SK-N-MC (cell line): ENCODE results near the gene FGF1.

ENCODE experiments used
- DNase-seq: peaks from one replicate; pipeline ENCODE4 v3.0.0-alpha.2; 2011; ENCODE audit warnings: low read depth, low spot score
- H3K27ac ChIP-seq: fragments of 200-600 bp; sonication (generic); 2 replicates; pipeline ENCODE4 v1.5.1; 2016; ENCODE audit warnings: mixed run types
- H3K36me3 ChIP-seq: fragments of 200-600 bp; sonication (generic); 2 replicates; pipeline ENCODE4 v1.6.1; 2017; ENCODE audit warnings: antibody characterized with exemption, low read length, mixed read lengths; ENCODE audit not compliant: insufficient read depth
- H3K4me3 ChIP-seq: fragments of 200-600 bp; sonication (generic); 2 replicates; pipeline ENCODE4 v1.5.1; 2016
- H3K9ac ChIP-seq: fragments of 200-600 bp; sonication (generic); 2 replicates; pipeline ENCODE4 v1.8.0; 2017; ENCODE audit warnings: mixed run types, mixed read lengths; ENCODE audit not compliant: insufficient read length
- H3K9me3 ChIP-seq: fragments of 200-600 bp; sonication (generic); 2 replicates; pipeline ENCODE4 v1.6.1; 2017; ENCODE audit warnings: low read depth, mild to moderate bottlenecking, antibody characterized with exemption, low read length, moderate library complexity, mixed read lengths
- EZH2 ChIP-seq: fragments of 200-600 bp; sonication (generic); IDR thresholded peaks from one replicate; pipeline ENCODE4 v1.6.1; 2017; ENCODE audit warnings: antibody characterized with exemption
- FOXP2 ChIP-seq: optimal IDR thresholded peaks from 2 replicates; pipeline ENCODE3; 2011; ENCODE audit warnings: mild to moderate bottlenecking, moderate library complexity; ENCODE audit not compliant: insufficient read depth; ENCODE audit errors: extremely low read length, control extremely low read depth
- POLR2AphosphoS5 ChIP-seq: IDR thresholded peaks from 2 replicates; pipeline ENCODE4 v1.6.1; 2012; ENCODE audit warnings: mild to moderate bottlenecking, low read depth, low read length, borderline replicate concordance

Gene FGF1

DNA sequence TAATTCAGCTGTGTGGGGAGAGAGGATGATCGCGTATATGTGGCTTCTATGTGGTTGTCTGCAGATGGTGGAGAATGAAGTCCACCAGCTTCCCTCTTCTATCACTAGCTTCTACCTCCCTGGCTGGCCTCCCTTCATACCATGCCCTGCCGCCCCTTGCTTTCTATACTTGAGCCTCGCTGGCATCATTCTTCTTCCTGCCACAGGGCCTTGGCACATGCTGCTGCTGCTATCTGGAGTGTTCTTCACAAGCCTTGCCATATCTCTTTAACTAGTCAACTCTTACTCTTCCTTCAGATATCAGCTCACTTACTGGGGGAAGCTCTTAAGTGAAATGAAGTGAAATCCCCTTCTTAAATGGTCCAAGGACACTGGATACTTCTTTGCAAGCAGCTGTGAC lies 100.4 kb downstream of the FGF1 start:
- TF ChIP-seq POLR2AphosphoS5 (no peak), EZH2 (no peak), FOXP2 (no peak)
- Histone ChIP-seq H3K27ac (no peak overlapping the region), H3K4me3 (no peak overlapping the region), H3K9me3 (no peaks in the 10 kb centered on the region), H3K36me3 (no peaks in the 10 kb centered on the region), H3K9ac (no peak overlapping the region)
- DNase-seq = no peak

GRCh38 chr5:142584891-142585290 lies 101.0 kb downstream of the FGF1 start:
- TF ChIP-seq FOXP2 (no peak), EZH2 (no peak), POLR2AphosphoS5 (no peak)
- Histone ChIP-seq H3K9me3 (no peaks in the 10 kb centered on the region), H3K36me3 (no peaks in the 10 kb centered on the region), H3K27ac (no peak overlapping the region), H3K9ac (no peak overlapping the region), H3K4me3 (no peak overlapping the region)
- no peak for DNase-seq

DNA sequence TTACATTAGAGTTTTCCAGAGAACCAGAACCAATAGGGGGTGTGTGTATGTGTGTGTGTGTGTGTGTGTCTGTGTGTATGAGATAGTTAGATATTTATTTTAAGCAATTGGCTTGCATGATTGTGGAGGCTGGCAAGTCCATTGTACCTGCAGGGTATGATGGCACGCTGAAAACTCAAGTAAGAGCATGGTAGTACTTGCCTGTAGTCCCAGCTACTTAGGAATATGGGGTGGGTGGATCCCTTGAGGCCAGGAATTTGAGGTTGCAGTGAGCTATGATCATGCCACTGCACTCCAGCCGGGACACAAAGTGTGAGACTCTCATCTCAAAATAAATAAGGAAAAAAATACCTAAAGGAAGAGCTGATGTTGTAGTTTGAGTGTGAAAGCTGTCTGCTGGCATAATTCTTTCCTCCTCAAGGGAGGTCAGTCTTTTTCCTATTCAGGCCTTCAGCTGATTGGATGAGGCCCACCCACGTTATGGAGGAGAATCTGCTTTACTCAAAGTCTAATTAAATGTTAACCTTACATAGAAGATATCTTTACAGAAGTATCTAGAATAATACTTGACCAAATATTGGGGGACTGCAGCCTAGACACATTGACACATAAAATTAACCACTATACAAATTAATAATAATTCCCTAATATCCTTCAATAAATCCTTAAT lies 107.6 kb downstream of the FGF1 start:
- no peaks in the 10 kb centered on the region for H3K36me3 ChIP-seq
- no peak overlapping the region for H3K4me3 ChIP-seq
- DNase-seq = no peak
- no peak overlapping the region for H3K9ac ChIP-seq
- H3K27ac ChIP-seq = no peak overlapping the region
- peaks cover 3% of the 10 kb centered on the region; the same call in 1 of the 2 replicates for H3K9me3 ChIP-seq
- TF ChIP-seq POLR2AphosphoS5 (no peak), EZH2 (no peak), FOXP2 (no peak)

GRCh38 chr5:142576804-142577203 lies 109.1 kb downstream of the FGF1 start:
- Histone ChIP-seq H3K4me3 (no peak overlapping the region), H3K9ac (no peak overlapping the region), H3K9me3 (peaks cover 3% of the 10 kb centered on the region; the same call in 1 of the 2 replicates), H3K27ac (no peak overlapping the region), H3K36me3 (no peaks in the 10 kb centered on the region)
- no peak for DNase-seq
- TF ChIP-seq EZH2 (no peak), FOXP2 (no peak), POLR2AphosphoS5 (no peak)

DNA sequence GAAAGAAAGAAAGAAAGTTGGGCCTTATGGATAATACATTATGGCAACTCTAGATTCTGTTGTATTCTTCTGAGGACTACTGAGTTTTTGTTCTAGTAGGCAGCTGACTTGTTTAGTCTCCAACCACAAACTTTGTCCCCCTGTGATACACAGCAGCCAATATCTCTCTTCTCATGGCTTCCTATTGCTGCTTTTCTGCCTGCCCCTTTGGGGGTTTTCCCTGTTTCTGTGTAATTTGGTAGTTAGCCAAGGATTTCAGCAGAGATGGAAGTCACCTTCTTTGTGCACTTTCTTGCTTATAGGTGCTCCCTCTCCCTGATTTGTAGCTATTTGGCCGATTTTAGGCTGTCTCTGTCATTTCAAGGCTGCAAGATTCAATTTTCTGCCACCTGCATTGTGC lies 109.6 kb downstream of the FGF1 start:
- H3K4me3 ChIP-seq = no peak overlapping the region
- no peak overlapping the region for H3K27ac ChIP-seq
- H3K9me3 ChIP-seq = peaks cover 3% of the 10 kb centered on the region; the same call in 1 of the 2 replicates
- TF ChIP-seq EZH2 = no peak
- no peak for TF ChIP-seq FOXP2
- no peak for TF ChIP-seq POLR2AphosphoS5
- DNase-seq = no peak
- H3K9ac ChIP-seq = no peak overlapping the region
- no peaks in the 10 kb centered on the region for H3K36me3 ChIP-seq

DNA sequence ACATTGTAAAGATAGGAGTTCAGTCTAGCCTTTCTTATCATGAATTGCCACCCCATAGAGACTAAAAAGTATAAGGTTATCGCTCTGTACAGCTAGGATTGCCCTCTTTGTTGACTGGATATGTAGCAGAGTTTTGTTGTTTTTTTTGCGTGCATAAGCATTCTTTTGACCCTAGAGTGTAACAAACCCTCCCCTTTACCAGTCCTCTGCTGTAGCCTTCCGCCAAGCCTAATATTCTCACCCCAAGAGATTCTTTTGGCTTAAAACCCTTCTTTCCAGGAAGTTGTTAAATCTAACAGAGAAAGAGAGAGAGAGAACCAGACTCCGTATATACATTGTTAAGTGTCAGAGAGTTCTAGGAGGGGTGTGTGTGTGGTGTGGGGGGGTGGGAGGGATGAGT lies 113.9 kb downstream of the FGF1 start:
- Histone ChIP-seq H3K36me3 (no peaks in the 10 kb centered on the region), H3K27ac (no peak overlapping the region), H3K9me3 (no peaks in the 10 kb centered on the region), H3K4me3 (no peak overlapping the region), H3K9ac (no peak overlapping the region)
- no peak for TF ChIP-seq FOXP2
- no peak for TF ChIP-seq POLR2AphosphoS5
- no peak for TF ChIP-seq EZH2
- no peak for DNase-seq

DNA sequence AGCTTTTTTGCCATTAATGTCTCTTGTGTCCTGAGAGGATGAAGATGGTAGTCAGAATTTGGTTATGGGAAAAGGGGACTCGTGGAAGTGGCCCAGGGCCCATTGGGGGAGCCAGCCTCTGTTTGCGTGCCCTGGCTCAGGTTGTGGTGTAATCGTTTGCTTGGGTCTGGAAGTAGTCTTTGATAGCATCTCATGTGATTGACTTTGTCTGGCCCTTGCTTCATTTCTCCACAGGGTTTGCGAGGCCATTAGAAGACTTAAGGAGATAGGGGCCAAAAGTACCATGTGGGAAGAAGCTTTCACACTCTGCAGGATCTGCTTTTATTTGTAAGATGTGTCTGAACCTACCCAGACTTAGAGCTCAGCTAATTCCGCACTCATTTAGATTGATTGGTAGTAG lies 114.5 kb downstream of the FGF1 start:
- Histone ChIP-seq H3K36me3 (no peaks in the 10 kb centered on the region), H3K9me3 (no peaks in the 10 kb centered on the region), H3K4me3 (no peak overlapping the region), H3K9ac (no peak overlapping the region), H3K27ac (no peak overlapping the region)
- DNase-seq = no peak
- TF ChIP-seq POLR2AphosphoS5 (no peak), FOXP2 (no peak), EZH2 (no peak)

GRCh38 chr5:142569905-142570304 lies 116.0 kb downstream of the FGF1 start:
- Histone ChIP-seq H3K27ac (no peak overlapping the region), H3K9ac (no peak overlapping the region), H3K4me3 (no peak overlapping the region), H3K9me3 (no peaks in the 10 kb centered on the region), H3K36me3 (no peaks in the 10 kb centered on the region)
- DNase-seq = no peak
- TF ChIP-seq POLR2AphosphoS5 (no peak), EZH2 (no peak), FOXP2 (no peak)

DNA sequence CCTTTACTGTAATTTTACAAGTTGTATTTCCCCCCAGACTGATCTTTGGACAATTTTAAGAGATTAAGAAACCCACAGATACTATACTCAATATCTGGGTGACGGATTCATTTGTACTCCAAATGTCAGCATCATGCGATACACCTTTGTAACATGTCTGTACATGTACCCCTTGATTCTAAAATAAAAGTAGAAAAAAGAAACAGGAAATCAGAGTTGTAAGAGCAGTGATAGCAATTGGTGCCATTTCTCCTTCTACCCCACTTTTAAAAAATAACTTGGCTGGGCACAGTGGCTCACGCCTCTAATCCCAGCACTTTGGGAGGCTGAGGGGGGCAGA lies 116.9 kb downstream of the FGF1 start:
- Histone ChIP-seq H3K9ac (no peak overlapping the region), H3K4me3 (no peak overlapping the region), H3K27ac (no peak overlapping the region), H3K36me3 (no peaks in the 10 kb centered on the region), H3K9me3 (no peaks in the 10 kb centered on the region)
- no peak for DNase-seq
- no peak for TF ChIP-seq FOXP2
- TF ChIP-seq POLR2AphosphoS5 = no peak
- no peak for TF ChIP-seq EZH2
